HT1080 (cell line): ENCODE results near the gene HADHA. TPM values are rescaled to one million over a fixed set of nuclear protein-coding genes. Genes with fewer than 3 reads are reported as not detected.

ENCODE experiments used
- DNase-seq: peaks from one replicate; pipeline ENCODE4 v3.0.0-alpha.2; 2015; ENCODE audit warnings: low read depth
- total RNA-seq: library from RNA; depleted of rRNA; stranded (reverse); fragments of >200 nt; shearing (Covaris generic); gene quantifications from 2 replicates; pipeline ENCODE4 v1.2.3, GENCODE V29; 2014

Gene HADHA
- total RNA-seq, 1 experiment from 2014 or later = 93.6 TPM

DNA sequence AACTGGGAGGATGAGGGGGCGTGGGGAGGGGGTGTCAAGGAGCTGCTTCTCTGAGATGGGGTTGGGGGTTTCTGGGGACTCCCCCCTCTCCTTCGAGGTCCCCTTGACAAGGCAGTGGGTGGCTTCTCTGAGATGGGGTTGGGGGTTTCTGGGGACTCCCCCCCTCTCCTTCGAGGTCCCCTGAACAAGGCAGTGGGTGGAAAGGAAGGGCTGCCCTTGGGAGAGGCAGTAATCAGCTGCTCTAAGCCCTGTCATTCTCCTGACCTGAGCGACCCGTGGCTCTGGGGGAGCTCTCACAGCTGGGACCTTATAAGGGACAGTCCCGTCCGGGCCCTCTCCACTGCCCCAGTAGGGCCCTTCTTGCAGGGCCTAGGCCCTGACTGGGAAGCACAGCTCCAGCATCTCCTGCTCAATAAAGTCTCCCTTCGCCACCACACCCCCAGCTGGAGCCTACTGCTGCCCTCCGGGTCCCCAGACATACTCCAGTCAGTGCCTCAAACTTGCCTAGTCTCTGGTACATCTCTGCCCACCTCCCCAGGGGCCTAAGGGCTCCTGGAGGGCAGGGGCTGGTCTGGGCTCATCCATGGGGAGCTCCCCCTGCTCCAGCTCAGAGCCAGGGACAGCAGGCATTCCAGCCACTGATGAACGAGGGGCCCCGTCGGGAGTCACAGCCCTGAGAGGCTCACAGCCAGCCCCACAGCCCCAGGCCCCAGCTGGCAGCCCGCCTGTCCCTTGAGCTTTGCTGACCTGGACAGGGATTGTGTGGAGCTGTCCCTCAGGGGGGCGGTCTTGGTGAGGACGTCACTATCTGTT, 68.8 kb downstream of the HADHA start:
- no peak for DNase-seq

- no peak for DNase-seq
These were observed 69.6 kb downstream of the HADHA start for GRCh38 chr2:26174691-26175465.

- no peak for DNase-seq
These were observed 70.5 kb downstream of the HADHA start for GRCh38 chr2:26173776-26174482.

GRCh38 chr2:26172871-26173775, 71.3 kb downstream of the HADHA start, which contains the start of gene GAREM2:
TSS of gene GAREM2 (plus strand) at chr2:26173088. CDS start at chr2:26173221, 133 bp downstream.
- DNase-seq = no peak

GRCh38 chr2:26172189-26172870, 72.1 kb downstream of the HADHA start:
- DNase-seq = no peak

DNA sequence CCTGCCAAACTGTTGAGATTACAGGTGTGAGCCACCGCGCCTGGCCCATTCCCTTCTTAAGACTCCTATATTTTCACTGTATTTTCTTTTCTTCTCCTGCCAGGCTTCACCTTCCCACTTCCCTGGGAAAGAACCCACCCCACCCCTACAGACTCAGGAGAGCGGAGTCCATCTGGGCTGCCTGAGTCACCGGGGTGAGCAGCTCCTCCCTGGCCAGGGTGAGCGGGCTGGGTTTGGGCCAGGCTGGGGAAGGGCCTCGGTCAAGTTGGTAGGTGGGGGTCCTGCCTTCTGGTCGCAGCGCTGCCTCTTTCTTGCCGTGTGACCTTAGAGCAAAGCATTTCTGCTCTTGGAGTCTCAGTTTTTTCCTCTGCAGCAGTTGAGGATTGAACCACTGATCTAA, 73.6 kb downstream of the HADHA start:
- DNase-seq = no peak

- no peak for DNase-seq
These were observed 74.6 kb downstream of the HADHA start for GRCh38 chr2:26169681-26170414.

DNA sequence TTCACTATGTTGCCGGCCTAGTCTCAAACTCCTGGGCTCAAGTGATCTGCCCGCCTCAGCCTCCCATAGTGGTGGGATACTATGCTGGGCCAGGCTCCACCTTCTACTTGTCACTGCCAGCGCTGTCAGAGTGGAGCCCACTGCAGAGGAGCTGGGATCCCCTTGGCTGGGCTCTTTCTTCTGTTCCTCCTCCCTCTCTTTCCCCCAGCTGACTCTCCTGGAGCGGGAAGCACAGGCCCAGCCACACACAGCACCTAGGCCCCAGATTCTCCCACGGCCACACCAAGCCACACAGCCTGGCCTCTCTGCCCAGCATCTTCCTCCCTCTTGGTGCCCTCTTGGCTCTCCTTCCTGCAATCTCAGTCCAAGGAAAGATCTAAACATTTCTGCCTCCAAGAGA, 75.2 kb downstream of the HADHA start:
- DNase-seq = no peak

- DNase-seq = no peak
These were observed 75.6 kb downstream of the HADHA start for GRCh38 chr2:26168785-26169184.

- DNase-seq = peak; percentile 43
These were observed 77.9 kb downstream of the HADHA start for GRCh38 chr2:26166541-26166940.

GRCh38 chr2:26165403-26165802, 79.0 kb downstream of the HADHA start:
- DNase-seq = no peak

GRCh38 chr2:26164641-26165211, 79.7 kb downstream of the HADHA start:
- DNase-seq = no peak

GRCh38 chr2:26164231-26164630, 80.2 kb downstream of the HADHA start:
- DNase-seq = no peak

DNA sequence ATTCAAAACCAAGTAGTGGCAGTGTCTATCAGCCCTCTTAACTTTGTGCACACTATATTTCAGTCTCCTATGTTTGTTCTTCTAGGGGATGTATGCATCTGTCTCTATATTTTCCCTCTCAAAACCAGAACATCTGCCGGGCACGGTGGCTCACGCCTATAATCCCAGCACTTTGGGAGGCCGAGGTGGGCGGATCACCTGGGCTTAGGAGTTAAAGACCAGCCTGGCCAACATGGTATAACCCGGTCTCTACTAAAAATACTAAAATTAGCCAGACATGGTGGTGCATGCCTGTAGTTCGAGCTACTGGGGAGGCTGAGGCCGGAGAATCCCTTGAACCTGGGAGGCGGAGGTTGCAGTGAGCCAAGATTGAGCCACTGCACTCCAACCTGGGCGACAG, 81.5 kb downstream of the HADHA start:
- no peak for DNase-seq

- no peak for DNase-seq
These were observed 82.5 kb downstream of the HADHA start for GRCh38 chr2:26161926-26162325.

GRCh38 chr2:26157580-26157979, 86.9 kb downstream of the HADHA start:
- DNase-seq = no peak

DNA sequence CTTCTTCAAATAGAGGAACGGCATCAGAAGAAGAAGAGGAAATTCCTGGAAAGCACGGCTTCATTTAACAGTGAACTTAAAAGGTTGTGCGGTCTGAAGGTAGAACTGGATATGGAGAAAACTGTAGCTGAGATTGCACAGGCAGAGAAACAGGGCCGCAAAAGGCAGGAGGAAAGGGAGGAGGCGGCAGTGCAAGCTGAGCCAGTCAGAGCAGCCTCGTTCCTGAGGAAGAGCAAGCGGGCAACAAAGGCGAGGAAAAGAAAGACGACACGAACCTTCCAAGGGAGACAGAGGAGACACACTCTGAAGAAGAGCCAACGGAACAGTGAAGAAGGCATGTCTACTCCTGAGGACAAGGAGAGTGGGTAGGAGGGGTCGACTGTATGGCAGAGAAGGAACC, 94.2 kb downstream of the HADHA start:
- DNase-seq = no peak

DNA sequence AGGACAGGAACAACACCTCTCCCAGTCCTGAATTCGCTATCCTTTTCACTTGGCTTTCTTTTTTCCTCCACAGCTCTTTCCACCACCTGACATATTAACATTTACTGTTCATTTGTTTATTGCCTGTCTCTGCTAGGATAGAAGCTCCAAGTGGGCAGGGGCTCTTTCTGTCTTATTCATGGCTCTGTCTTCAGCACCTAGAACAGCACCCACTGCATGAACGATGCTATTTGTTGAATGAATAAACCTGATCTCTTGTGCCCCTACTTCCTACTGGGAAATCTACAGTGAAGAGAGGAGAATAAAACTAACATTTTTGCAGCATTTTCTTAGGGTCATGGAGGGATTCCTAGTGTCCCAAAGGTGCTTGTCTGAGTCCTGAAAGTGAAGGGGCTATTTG, 95.9 kb downstream of the HADHA start:
- no peak for DNase-seq
